A673 (cell line): ENCODE results near the gene TUBA8.
"Not testable (repeated sequence)": the region's sequence is repeated elsewhere in the genome, so short reads cannot be mapped to it uniquely, and the experiment has no call there.

Source experiments
- EZH2 ChIP-seq: fragments of 200-600 bp; sonication (generic); IDR thresholded peaks from 2 replicates; pipeline ENCODE4 v1.6.1; 2017; ENCODE audit warnings: borderline replicate concordance, low read depth, mild to moderate bottlenecking, mixed read lengths, antibody characterized with exemption, low read length; ENCODE audit not compliant: poor library complexity, severe bottlenecking
- TF ChIP-seq, protein P1 (sequence below): fragments of 300-800, 200-600 bp; sonication (generic); conservative IDR thresholded peaks from 2 replicates; pipeline ENCODE4 v1.5.1; 2017; ENCODE audit warnings: low read depth, mild to moderate bottlenecking, antibody characterized with exemption, low read length, moderate library complexity, mixed read lengths

DNA sequence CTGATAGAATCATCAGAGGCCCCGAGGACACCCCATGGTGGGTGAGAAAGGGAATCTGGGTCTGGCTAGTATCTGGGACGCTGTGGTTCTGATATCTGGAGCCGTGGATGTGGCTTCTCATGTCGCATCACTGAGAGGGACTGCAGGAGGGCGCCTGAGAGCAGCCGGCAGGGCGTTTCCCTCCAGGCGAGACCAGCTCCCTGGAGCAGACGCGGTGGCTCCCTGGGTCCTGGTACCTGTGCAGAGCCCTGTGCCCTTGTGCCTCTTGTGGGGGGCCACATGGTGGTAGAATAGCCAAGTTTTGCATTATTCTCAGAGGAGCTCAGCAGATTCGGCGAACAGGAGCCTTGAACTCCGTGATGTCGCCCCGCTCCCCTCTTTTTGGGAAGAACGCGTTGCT is 59.7 kb downstream of the TUBA8 start:
- TF ChIP-seq, protein P1, sequence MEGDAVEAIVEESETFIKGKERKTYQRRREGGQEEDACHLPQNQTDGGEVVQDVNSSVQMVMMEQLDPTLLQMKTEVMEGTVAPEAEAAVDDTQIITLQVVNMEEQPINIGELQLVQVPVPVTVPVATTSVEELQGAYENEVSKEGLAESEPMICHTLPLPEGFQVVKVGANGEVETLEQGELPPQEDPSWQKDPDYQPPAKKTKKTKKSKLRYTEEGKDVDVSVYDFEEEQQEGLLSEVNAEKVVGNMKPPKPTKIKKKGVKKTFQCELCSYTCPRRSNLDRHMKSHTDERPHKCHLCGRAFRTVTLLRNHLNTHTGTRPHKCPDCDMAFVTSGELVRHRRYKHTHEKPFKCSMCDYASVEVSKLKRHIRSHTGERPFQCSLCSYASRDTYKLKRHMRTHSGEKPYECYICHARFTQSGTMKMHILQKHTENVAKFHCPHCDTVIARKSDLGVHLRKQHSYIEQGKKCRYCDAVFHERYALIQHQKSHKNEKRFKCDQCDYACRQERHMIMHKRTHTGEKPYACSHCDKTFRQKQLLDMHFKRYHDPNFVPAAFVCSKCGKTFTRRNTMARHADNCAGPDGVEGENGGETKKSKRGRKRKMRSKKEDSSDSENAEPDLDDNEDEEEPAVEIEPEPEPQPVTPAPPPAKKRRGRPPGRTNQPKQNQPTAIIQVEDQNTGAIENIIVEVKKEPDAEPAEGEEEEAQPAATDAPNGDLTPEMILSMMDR = not testable (repeated sequence)
- TF ChIP-seq EZH2 = not testable (repeated sequence)
